ENCODE results near the gene ELOB. TPM values are rescaled to one million over a fixed set of nuclear protein-coding genes. Genes with fewer than 3 reads are reported as not detected.
A peak's percentile ranks its signal among the peaks of the same experiment; 100 is the strongest.

The ELOB gene
- total and polyA plus RNA-seq, 2 of the 13 experiments (the other 11 are each of a cell fraction or from before 2014, with no cell fraction given): 208 to 225 TPM

DNA sequence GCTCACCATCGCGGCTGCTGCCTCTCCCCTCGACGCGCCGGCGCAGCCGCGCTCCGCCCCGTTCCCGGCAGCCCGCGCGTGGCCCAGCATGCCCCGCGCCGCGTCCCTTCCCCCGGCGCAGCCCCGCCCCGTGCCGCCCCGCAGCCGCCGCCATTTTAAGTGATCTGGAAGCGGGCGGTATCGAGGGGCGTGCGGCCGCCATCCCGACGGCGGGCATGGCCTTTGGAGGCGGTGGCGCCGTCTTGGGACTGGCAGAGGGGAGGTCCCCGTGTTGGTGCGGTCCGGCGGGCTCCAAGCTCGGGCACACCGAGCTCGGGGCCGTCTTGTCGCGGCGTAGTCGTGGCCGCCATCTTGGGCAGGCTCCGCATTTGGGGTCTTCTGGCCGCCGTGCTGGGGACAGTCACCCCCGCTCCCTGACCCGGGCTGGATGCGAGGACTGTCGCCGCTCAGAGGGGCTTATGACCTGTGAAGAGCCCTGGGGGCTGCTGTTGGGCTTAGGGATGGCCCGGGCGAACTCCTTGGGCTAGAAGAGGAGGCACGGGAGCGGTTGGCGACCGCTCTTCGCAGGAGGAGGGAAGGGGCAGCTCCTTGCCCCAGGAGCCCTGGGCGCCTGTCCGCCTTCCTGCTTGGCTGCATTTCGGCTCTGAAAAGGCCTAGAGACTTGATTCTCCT is at the start of gene ELOB (continued):
- TF ChIP-seq PITX1 (CRISPR knock-in tag; IDR thresholded peaks at IDR 0.05) (peak; percentile 42; the same call in 1 of the 2 replicates), ZSCAN9 (CRISPR knock-in tag; IDR thresholded peaks at IDR 0.05; ENCODE audit: borderline replicate concordance) (0 out of 2 replicates have a peak, but pooled peaks have one; percentile 43), TSC22D2 (CRISPR knock-in tag; IDR thresholded peaks at IDR 0.05; ENCODE audit: borderline replicate concordance) (peak; percentile 79; the same call in 1 of the 2 replicates), TEAD2 (CRISPR knock-in tag; IDR thresholded peaks at IDR 0.05) (no peak), ZNF496 (CRISPR knock-in tag; IDR thresholded peaks at IDR 0.05; ENCODE audit: insufficient replicate concordance) (no peak), ZNF772 (CRISPR knock-in tag; IDR thresholded peaks at IDR 0.05) (peak; percentile 66; the same call in 1 of the 2 replicates), TFDP2 (CRISPR knock-in tag; IDR thresholded peaks at IDR 0.05) (no peak), ZNF616 (CRISPR knock-in tag; IDR thresholded peaks at IDR 0.05; ENCODE audit: low read depth) (0 out of 2 replicates have a peak, but pooled peaks have one; percentile 67), ZNF441 (CRISPR knock-in tag; IDR thresholded peaks at IDR 0.05; ENCODE audit: borderline replicate concordance) (no peak), ZNF256 (CRISPR knock-in tag; conservative IDR thresholded peaks at IDR 0.05) (no peak), SSRP1 (CRISPR knock-in tag; IDR thresholded peaks at IDR 0.05) (no peak), ZNF75D (CRISPR knock-in tag; IDR thresholded peaks at IDR 0.05; ENCODE audit: borderline replicate concordance) (no peak), ZNF550 (CRISPR knock-in tag; IDR thresholded peaks at IDR 0.05; ENCODE audit: borderline replicate concordance) (no peak)
- TF ChIP-seq, protein P1, sequence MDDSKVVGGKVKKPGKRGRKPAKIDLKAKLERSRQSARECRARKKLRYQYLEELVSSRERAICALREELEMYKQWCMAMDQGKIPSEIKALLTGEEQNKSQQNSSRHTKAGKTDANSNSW (CRISPR knock-in tag; IDR thresholded peaks at IDR 0.05; ENCODE audit: borderline replicate concordance): peak; percentile 72; the same call in 1 of the 2 replicates
- TF ChIP-seq, protein P2, sequence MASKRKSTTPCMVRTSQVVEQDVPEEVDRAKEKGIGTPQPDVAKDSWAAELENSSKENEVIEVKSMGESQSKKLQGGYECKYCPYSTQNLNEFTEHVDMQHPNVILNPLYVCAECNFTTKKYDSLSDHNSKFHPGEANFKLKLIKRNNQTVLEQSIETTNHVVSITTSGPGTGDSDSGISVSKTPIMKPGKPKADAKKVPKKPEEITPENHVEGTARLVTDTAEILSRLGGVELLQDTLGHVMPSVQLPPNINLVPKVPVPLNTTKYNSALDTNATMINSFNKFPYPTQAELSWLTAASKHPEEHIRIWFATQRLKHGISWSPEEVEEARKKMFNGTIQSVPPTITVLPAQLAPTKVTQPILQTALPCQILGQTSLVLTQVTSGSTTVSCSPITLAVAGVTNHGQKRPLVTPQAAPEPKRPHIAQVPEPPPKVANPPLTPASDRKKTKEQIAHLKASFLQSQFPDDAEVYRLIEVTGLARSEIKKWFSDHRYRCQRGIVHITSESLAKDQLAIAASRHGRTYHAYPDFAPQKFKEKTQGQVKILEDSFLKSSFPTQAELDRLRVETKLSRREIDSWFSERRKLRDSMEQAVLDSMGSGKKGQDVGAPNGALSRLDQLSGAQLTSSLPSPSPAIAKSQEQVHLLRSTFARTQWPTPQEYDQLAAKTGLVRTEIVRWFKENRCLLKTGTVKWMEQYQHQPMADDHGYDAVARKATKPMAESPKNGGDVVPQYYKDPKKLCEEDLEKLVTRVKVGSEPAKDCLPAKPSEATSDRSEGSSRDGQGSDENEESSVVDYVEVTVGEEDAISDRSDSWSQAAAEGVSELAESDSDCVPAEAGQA (IDR thresholded peaks at IDR 0.05; ENCODE audit: low read depth): peak; percentile 94
- TF ChIP-seq, protein P2 (CRISPR knock-in tag; IDR thresholded peaks at IDR 0.05; ENCODE audit: borderline replicate concordance): no peak
- TF ChIP-seq, protein P3, sequence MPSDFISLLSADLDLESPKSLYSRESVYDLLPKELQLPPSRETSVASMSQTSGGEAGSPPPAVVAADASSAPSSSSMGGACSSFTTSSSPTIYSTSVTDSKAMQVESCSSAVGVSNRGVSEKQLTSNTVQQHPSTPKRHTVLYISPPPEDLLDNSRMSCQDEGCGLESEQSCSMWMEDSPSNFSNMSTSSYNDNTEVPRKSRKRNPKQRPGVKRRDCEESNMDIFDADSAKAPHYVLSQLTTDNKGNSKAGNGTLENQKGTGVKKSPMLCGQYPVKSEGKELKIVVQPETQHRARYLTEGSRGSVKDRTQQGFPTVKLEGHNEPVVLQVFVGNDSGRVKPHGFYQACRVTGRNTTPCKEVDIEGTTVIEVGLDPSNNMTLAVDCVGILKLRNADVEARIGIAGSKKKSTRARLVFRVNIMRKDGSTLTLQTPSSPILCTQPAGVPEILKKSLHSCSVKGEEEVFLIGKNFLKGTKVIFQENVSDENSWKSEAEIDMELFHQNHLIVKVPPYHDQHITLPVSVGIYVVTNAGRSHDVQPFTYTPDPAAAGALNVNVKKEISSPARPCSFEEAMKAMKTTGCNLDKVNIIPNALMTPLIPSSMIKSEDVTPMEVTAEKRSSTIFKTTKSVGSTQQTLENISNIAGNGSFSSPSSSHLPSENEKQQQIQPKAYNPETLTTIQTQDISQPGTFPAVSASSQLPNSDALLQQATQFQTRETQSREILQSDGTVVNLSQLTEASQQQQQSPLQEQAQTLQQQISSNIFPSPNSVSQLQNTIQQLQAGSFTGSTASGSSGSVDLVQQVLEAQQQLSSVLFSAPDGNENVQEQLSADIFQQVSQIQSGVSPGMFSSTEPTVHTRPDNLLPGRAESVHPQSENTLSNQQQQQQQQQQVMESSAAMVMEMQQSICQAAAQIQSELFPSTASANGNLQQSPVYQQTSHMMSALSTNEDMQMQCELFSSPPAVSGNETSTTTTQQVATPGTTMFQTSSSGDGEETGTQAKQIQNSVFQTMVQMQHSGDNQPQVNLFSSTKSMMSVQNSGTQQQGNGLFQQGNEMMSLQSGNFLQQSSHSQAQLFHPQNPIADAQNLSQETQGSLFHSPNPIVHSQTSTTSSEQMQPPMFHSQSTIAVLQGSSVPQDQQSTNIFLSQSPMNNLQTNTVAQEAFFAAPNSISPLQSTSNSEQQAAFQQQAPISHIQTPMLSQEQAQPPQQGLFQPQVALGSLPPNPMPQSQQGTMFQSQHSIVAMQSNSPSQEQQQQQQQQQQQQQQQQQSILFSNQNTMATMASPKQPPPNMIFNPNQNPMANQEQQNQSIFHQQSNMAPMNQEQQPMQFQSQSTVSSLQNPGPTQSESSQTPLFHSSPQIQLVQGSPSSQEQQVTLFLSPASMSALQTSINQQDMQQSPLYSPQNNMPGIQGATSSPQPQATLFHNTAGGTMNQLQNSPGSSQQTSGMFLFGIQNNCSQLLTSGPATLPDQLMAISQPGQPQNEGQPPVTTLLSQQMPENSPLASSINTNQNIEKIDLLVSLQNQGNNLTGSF (CRISPR knock-in tag; IDR thresholded peaks at IDR 0.05): no peak; the same call in 1 of the 2 replicates

Data from HepG2 (cell line).